ENCODE results near the gene NUP58.
A peak's percentile ranks its signal among the peaks of the same experiment; 100 is the strongest.
"Not testable (repeated sequence)": the region's sequence is repeated elsewhere in the genome, so short reads cannot be mapped to it uniquely, and the experiment has no call there.

Gene NUP58

GRCh38 chr13:25286969-25287961, 14.2 kb upstream of the NUP58 start, which contains the start of gene MTMR6:
Gene MTMR6, minus strand, starts transcription at chr13:25287488. Its CDS starts 241 bp downstream, at chr13:25287247.
- peaks cover 25 to 28% of the 10 kb centered on the region in 2 donors for H3K4me1 Mint-ChIP-seq (ENCODE audit: low read depth in 2 of 2)
- peaks cover 32 to 36% of the 10 kb centered on the region in 2 donors for H3K27me3 Mint-ChIP-seq
- no peaks in the 10 kb centered on the region for H3K9me3 Mint-ChIP-seq
- peak within 1 kb of the TSS; percentile 98 for H3K27ac Mint-ChIP-seq
- H3K36me3 Mint-ChIP-seq (ENCODE audit: insufficient read depth): peaks cover 26% of the 10 kb centered on the region
- peak; percentile 85 for ATAC-seq (replicated peaks)
- peak; percentile 94 to 96 (median 94) for DNase-seq
- H3K4me3 Mint-ChIP-seq: peak within 1 kb of the TSS; percentile 93 to 97

GRCh38 chr13:25288966-25289365, 12.5 kb upstream of the NUP58 start:
- Mint-ChIP-seq H3K27me3 (peaks cover 32 to 37% of the 10 kb centered on the region in 2 donors), H3K4me3 (no peak overlapping the region), H3K9me3 (no peaks in the 10 kb centered on the region)

GRCh38 chr13:25291691-25292090, 9.7 kb upstream of the NUP58 start:
- H3K4me3 Mint-ChIP-seq: no peak overlapping the region
- no peak for ATAC-seq (replicated peaks)
- DNase-seq: no peak
- H3K36me3 Mint-ChIP-seq (ENCODE audit: insufficient read depth): peaks cover 11% of the 10 kb centered on the region
- peaks cover under 1 to 3% of the 10 kb centered on the region in 2 donors for H3K4me1 Mint-ChIP-seq (ENCODE audit: low read depth in 2 of 2)
- H3K27ac Mint-ChIP-seq: no peak overlapping the region
- no peaks in the 10 kb centered on the region for H3K9me3 Mint-ChIP-seq
- H3K27me3 Mint-ChIP-seq: peaks cover 55 to 60% of the 10 kb centered on the region in 2 donors

More at GRCh38 chr13:25288966-25289365, 12.5 kb upstream of the NUP58 start:
- H3K36me3 Mint-ChIP-seq (ENCODE audit: insufficient read depth): peaks cover 19% of the 10 kb centered on the region
- ATAC-seq (replicated peaks): no peak
- no peak for DNase-seq
- H3K4me1 Mint-ChIP-seq (ENCODE audit: low read depth in 2 of 2): peaks cover 16 to 17% of the 10 kb centered on the region in 2 donors
- no peak overlapping the region for H3K27ac Mint-ChIP-seq

- Mint-ChIP-seq H3K27me3 (peaks cover 61 to 66% of the 10 kb centered on the region in 2 donors), H3K27ac (no peak overlapping the region), H3K4me3 (no peak overlapping the region), H3K36me3 (ENCODE audit: insufficient read depth) (peaks cover 5% of the 10 kb centered on the region), H3K4me1 (ENCODE audit: low read depth in 2 of 2) (peaks cover 0 to 2% of the 10 kb centered on the region in 2 donors), H3K9me3 (no peaks in the 10 kb centered on the region)
- DNase-seq (no peak), ATAC-seq (replicated peaks) (no peak)
Measured at GRCh38 chr13:25292301-25292700, 9.1 kb upstream of the NUP58 start.

- ATAC-seq (replicated peaks) (no peak), DNase-seq (no peak)
- Mint-ChIP-seq H3K27ac (no peak overlapping the region), H3K36me3 (ENCODE audit: insufficient read depth) (peaks cover 2% of the 10 kb centered on the region), H3K4me1 (ENCODE audit: low read depth in 2 of 2) (no peaks in the 10 kb centered on the region), H3K9me3 (no peaks in the 10 kb centered on the region), H3K4me3 (no peak overlapping the region), H3K27me3 (peaks cover 59% of the 10 kb centered on the region in 2 donors)
Measured at GRCh38 chr13:25295228-25295627, 6.2 kb upstream of the NUP58 start.

- H3K4me1 Mint-ChIP-seq (ENCODE audit: low read depth in 2 of 2): no peaks in the 10 kb centered on the region
- peaks cover 3% of the 10 kb centered on the region for H3K36me3 Mint-ChIP-seq (ENCODE audit: insufficient read depth)
- no peak overlapping the region for H3K4me3 Mint-ChIP-seq
- DNase-seq (no peak), ATAC-seq (replicated peaks) (no peak)
- no peaks in the 10 kb centered on the region for H3K9me3 Mint-ChIP-seq
- peaks cover 56% of the 10 kb centered on the region in 2 donors for H3K27me3 Mint-ChIP-seq
- no peak overlapping the region for H3K27ac Mint-ChIP-seq
Measured at GRCh38 chr13:25295701-25296100, 5.7 kb upstream of the NUP58 start.

- DNase-seq (no peak), ATAC-seq (replicated peaks) (peak; percentile 10)
- Mint-ChIP-seq H3K4me1 (ENCODE audit: low read depth in 2 of 2) (peaks cover 20 to 29% of the 10 kb centered on the region in 2 donors), H3K27ac (peak overlapping the region; percentile 91 to 95), H3K4me3 (peak overlapping the region; percentile 92), H3K36me3 (ENCODE audit: insufficient read depth) (peaks cover 19% of the 10 kb centered on the region), H3K9me3 (no peaks in the 10 kb centered on the region), H3K27me3 (peaks cover 23 to 29% of the 10 kb centered on the region in 2 donors)
Measured at GRCh38 chr13:25300861-25301346, 521 bp upstream of the NUP58 start.

GRCh38 chr13:25302121-25302520, 696 bp downstream of the NUP58 start:
- DNase-seq (no peak), ATAC-seq (replicated peaks) (no peak)
- Mint-ChIP-seq H3K9me3 (no peaks in the 10 kb centered on the region), H3K4me1 (ENCODE audit: low read depth in 2 of 2) (peaks cover 20 to 29% of the 10 kb centered on the region in 2 donors), H3K27me3 (peaks cover 13 to 17% of the 10 kb centered on the region in 2 donors), H3K27ac (peak overlapping the region; percentile 91 to 95), H3K4me3 (peak overlapping the region; percentile 92), H3K36me3 (ENCODE audit: insufficient read depth) (peaks cover 23% of the 10 kb centered on the region)

- Mint-ChIP-seq H3K4me1 (ENCODE audit: low read depth in 2 of 2) (peaks cover 21 to 33% of the 10 kb centered on the region in 2 donors), H3K27me3 (no peaks in the 10 kb centered on the region), H3K36me3 (ENCODE audit: insufficient read depth) (peaks cover 53% of the 10 kb centered on the region), H3K4me3 (no peak overlapping the region), H3K9me3 (no peaks in the 10 kb centered on the region), H3K27ac (peak overlapping the region in 1 of 2 donors; percentile 51)
- DNase-seq: no peak
- ATAC-seq (replicated peaks): no peak
Measured at GRCh38 chr13:25306671-25307464, 5.4 kb downstream of the NUP58 start.

GRCh38 chr13:25310891-25311290, 9.5 kb downstream of the NUP58 start:
- peaks cover 80% of the 10 kb centered on the region for H3K36me3 Mint-ChIP-seq (ENCODE audit: insufficient read depth)
- ATAC-seq (replicated peaks): no peak
- no peak for DNase-seq
- H3K9me3 Mint-ChIP-seq: no peaks in the 10 kb centered on the region
- H3K4me3 Mint-ChIP-seq: no peak overlapping the region
- H3K27ac Mint-ChIP-seq: peak overlapping the region; percentile 15 to 88
- H3K4me1 Mint-ChIP-seq (ENCODE audit: low read depth in 2 of 2): peaks cover 4 to 9% of the 10 kb centered on the region in 2 donors
- H3K27me3 Mint-ChIP-seq: no peaks in the 10 kb centered on the region

- not testable (repeated sequence) for H3K27me3 Mint-ChIP-seq; DNase-seq; H3K4me3 Mint-ChIP-seq; H3K4me1 Mint-ChIP-seq (ENCODE audit: low read depth in 2 of 2); ATAC-seq (replicated peaks); H3K9me3 Mint-ChIP-seq
- Mint-ChIP-seq H3K27ac (peak overlapping the region in 1 of 2 donors; percentile 88), H3K36me3 (ENCODE audit: insufficient read depth) (peaks cover 81% of the 10 kb centered on the region)
Measured at GRCh38 chr13:25318946-25319345, 17.5 kb downstream of the NUP58 start.

GRCh38 chr13:25319771-25320170, 18.3 kb downstream of the NUP58 start:
- Mint-ChIP-seq H3K4me3 (no peak overlapping the region), H3K9me3 (no peaks in the 10 kb centered on the region), H3K27ac (no peak overlapping the region), H3K4me1 (ENCODE audit: low read depth in 2 of 2) (peaks cover 3 to 5% of the 10 kb centered on the region in 2 donors), H3K36me3 (ENCODE audit: insufficient read depth) (peaks cover 76% of the 10 kb centered on the region), H3K27me3 (no peaks in the 10 kb centered on the region)
- ATAC-seq (replicated peaks) (no peak), DNase-seq (no peak)

GRCh38 chr13:25324100-25324499, 22.7 kb downstream of the NUP58 start:
- Mint-ChIP-seq H3K9me3 (no peaks in the 10 kb centered on the region), H3K27me3 (no peaks in the 10 kb centered on the region), H3K4me1 (ENCODE audit: low read depth in 2 of 2) (no peaks in the 10 kb centered on the region), H3K4me3 (no peak overlapping the region), H3K36me3 (ENCODE audit: insufficient read depth) (peaks cover 69% of the 10 kb centered on the region), H3K27ac (peak overlapping the region in 1 of 2 donors; percentile 16)
- ATAC-seq (replicated peaks) (no peak), DNase-seq (no peak)

All from effector memory CD8-positive, alpha-beta T cell (primary cell).